T-helper 1 cell treated with Interleukin-12 subunit alpha and Interleukin-12 subunit beta and Interleukin-4 antibody, amounts not matched to agents 30 μg/mL and 1 μg/mL, for 36 hours (primary cell): ENCODE measurements around the gene RAI1.

Experiments
- H3K27ac Mint-ChIP-seq: one replicate; pipeline ENCODE4 v1.8.0; 2021; ENCODE audit warnings: mild to moderate bottlenecking, mixed read lengths
- H3K27me3 Mint-ChIP-seq: one replicate; pipeline ENCODE4 v1.8.0; 2021; ENCODE audit warnings: low read depth, mixed read lengths
- H3K36me3 Mint-ChIP-seq: one replicate; pipeline ENCODE4 v1.8.0; 2021; ENCODE audit warnings: low read depth, mixed read lengths
- H3K4me1 Mint-ChIP-seq: one replicate; pipeline ENCODE4 v1.8.0; 2021; ENCODE audit warnings: low read depth, mixed read lengths
- H3K4me3 Mint-ChIP-seq: one replicate; pipeline ENCODE4 v1.8.0; 2021; ENCODE audit warnings: mild to moderate bottlenecking, moderate library complexity, mixed read lengths
- H3K9me3 Mint-ChIP-seq: one replicate; pipeline ENCODE4 v1.8.0; 2021; ENCODE audit warnings: mixed read lengths

RAI1 gene

GRCh38 chr17:17722081-17722905 lies 41.0 kb downstream of the RAI1 start:
- peaks cover 61% of the 10 kb centered on the region for H3K27me3 Mint-ChIP-seq
- H3K36me3 Mint-ChIP-seq, result peaks cover 12% of the 10 kb centered on the region
- H3K4me1 Mint-ChIP-seq, result peaks cover 38% of the 10 kb centered on the region
- H3K4me3 Mint-ChIP-seq, result peak overlapping the region; percentile 51
- H3K27ac Mint-ChIP-seq, result no peak overlapping the region
- H3K9me3 Mint-ChIP-seq, result no peaks in the 10 kb centered on the region

GRCh38 chr17:17722906-17723353 lies 41.7 kb downstream of the RAI1 start:
- Mint-ChIP-seq H3K27ac (no peak overlapping the region), H3K9me3 (no peaks in the 10 kb centered on the region), H3K4me1 (peaks cover 35% of the 10 kb centered on the region), H3K27me3 (peaks cover 61% of the 10 kb centered on the region), H3K4me3 (peak overlapping the region; percentile 25), H3K36me3 (peaks cover 10% of the 10 kb centered on the region)

- H3K4me1 Mint-ChIP-seq, result peaks cover 32% of the 10 kb centered on the region
- H3K27me3 Mint-ChIP-seq, result peaks cover 61% of the 10 kb centered on the region
- no peak overlapping the region for H3K27ac Mint-ChIP-seq
- no peaks in the 10 kb centered on the region for H3K9me3 Mint-ChIP-seq
- peak overlapping the region; percentile 87 for H3K4me3 Mint-ChIP-seq
- H3K36me3 Mint-ChIP-seq, result peaks cover 10% of the 10 kb centered on the region
Measured at GRCh38 chr17:17723354-17724261, 42.4 kb downstream of the RAI1 start.

GRCh38 chr17:17724307-17725010 lies 43.2 kb downstream of the RAI1 start:
- Mint-ChIP-seq H3K27me3 (peaks cover 55% of the 10 kb centered on the region), H3K4me1 (peaks cover 28% of the 10 kb centered on the region), H3K27ac (peak overlapping the region; percentile 9), H3K36me3 (peaks cover 10% of the 10 kb centered on the region), H3K9me3 (no peaks in the 10 kb centered on the region), H3K4me3 (peak overlapping the region; percentile 77)

- Mint-ChIP-seq H3K27me3 (peaks cover 51% of the 10 kb centered on the region), H3K36me3 (peaks cover 10% of the 10 kb centered on the region), H3K4me1 (peaks cover 28% of the 10 kb centered on the region), H3K27ac (no peak overlapping the region), H3K4me3 (no peak overlapping the region), H3K9me3 (no peaks in the 10 kb centered on the region)
Measured at GRCh38 chr17:17725011-17725751, 43.9 kb downstream of the RAI1 start.

- Mint-ChIP-seq H3K27me3 (peaks cover 43% of the 10 kb centered on the region), H3K36me3 (peaks cover 10% of the 10 kb centered on the region), H3K4me1 (peaks cover 28% of the 10 kb centered on the region), H3K27ac (no peak overlapping the region), H3K9me3 (no peaks in the 10 kb centered on the region), H3K4me3 (no peak overlapping the region)
Measured at GRCh38 chr17:17725752-17726457, 44.6 kb downstream of the RAI1 start.

- peaks cover 10% of the 10 kb centered on the region for H3K36me3 Mint-ChIP-seq
- H3K27me3 Mint-ChIP-seq, result peaks cover 37% of the 10 kb centered on the region
- no peaks in the 10 kb centered on the region for H3K9me3 Mint-ChIP-seq
- no peak overlapping the region for H3K4me3 Mint-ChIP-seq
- peaks cover 28% of the 10 kb centered on the region for H3K4me1 Mint-ChIP-seq
- no peak overlapping the region for H3K27ac Mint-ChIP-seq
Measured at GRCh38 chr17:17726458-17727060, 45.3 kb downstream of the RAI1 start.

GRCh38 chr17:17727111-17727659 lies 45.9 kb downstream of the RAI1 start:
- peaks cover 5% of the 10 kb centered on the region for H3K36me3 Mint-ChIP-seq
- H3K27ac Mint-ChIP-seq, result no peak overlapping the region
- no peaks in the 10 kb centered on the region for H3K9me3 Mint-ChIP-seq
- H3K4me3 Mint-ChIP-seq, result no peak overlapping the region
- H3K4me1 Mint-ChIP-seq, result peaks cover 24% of the 10 kb centered on the region
- peaks cover 31% of the 10 kb centered on the region for H3K27me3 Mint-ChIP-seq

- H3K27me3 Mint-ChIP-seq, result peaks cover 21% of the 10 kb centered on the region
- H3K9me3 Mint-ChIP-seq, result no peaks in the 10 kb centered on the region
- no peak overlapping the region for H3K4me3 Mint-ChIP-seq
- H3K36me3 Mint-ChIP-seq, result peaks cover 5% of the 10 kb centered on the region
- H3K27ac Mint-ChIP-seq, result no peak overlapping the region
- peaks cover 20% of the 10 kb centered on the region for H3K4me1 Mint-ChIP-seq
Measured at GRCh38 chr17:17728146-17728545, 46.9 kb downstream of the RAI1 start.

- peaks cover 5% of the 10 kb centered on the region for H3K36me3 Mint-ChIP-seq
- no peaks in the 10 kb centered on the region for H3K9me3 Mint-ChIP-seq
- H3K4me3 Mint-ChIP-seq, result no peak overlapping the region
- H3K4me1 Mint-ChIP-seq, result peaks cover 20% of the 10 kb centered on the region
- peaks cover 18% of the 10 kb centered on the region for H3K27me3 Mint-ChIP-seq
- no peak overlapping the region for H3K27ac Mint-ChIP-seq
Measured at GRCh38 chr17:17728550-17729251, 47.4 kb downstream of the RAI1 start.

GRCh38 chr17:17729620-17730249 lies 48.5 kb downstream of the RAI1 start:
- peaks cover 9% of the 10 kb centered on the region for H3K27me3 Mint-ChIP-seq
- no peaks in the 10 kb centered on the region for H3K9me3 Mint-ChIP-seq
- peaks cover 5% of the 10 kb centered on the region for H3K36me3 Mint-ChIP-seq
- no peak overlapping the region for H3K27ac Mint-ChIP-seq
- peaks cover 20% of the 10 kb centered on the region for H3K4me1 Mint-ChIP-seq
- H3K4me3 Mint-ChIP-seq, result no peak overlapping the region
